Esophagus muscularis mucosa (tissue), 3 donors: Measurements from ENCODE around the gene VEGFC.

ENCODE experiments used
- CTCF ChIP-seq, 3 experiments: fragments of 200-600 bp in 2 of 3; fragments of 450-650 bp in 1 of 3; sonication (generic) in 2 of 3; IDR thresholded peaks; one replicate each; pipeline ENCODE4 v1.5.1; 2017 to 2019; ENCODE audit warnings: antibody characterized with exemption in 3 of 3, mild to moderate bottlenecking in 2 of 3, moderate library complexity in 1 of 3
- POLR2AphosphoS5 ChIP-seq, 2 donors: sonication (generic); formaldehyde crosslinking; IDR thresholded peaks; one replicate each; pipeline ENCODE4 v1.6.1; 2017; ENCODE audit warnings: antibody characterized with exemption in 2 of 2

- TF ChIP-seq CTCF (IDR thresholded peaks at IDR 0.05) (no peak), POLR2AphosphoS5 (IDR thresholded peaks at IDR 0.05) (no peak)
Measured at GRCh38 chr4:176642472-176642871, 150.2 kb downstream of the VEGFC start.
